Ramos (cell line): Measurements from ENCODE around the gene ARID1B.

Source experiments
- in situ Hi-C: fragments of 300-500 bp; cut with MboI; formaldehyde crosslinking; loops from one replicate; pipeline ENCODE4 v1.14.3; 2022; ENCODE audit warnings: low sequenced_read_pairs; ENCODE audit not compliant: unreplicated experiment

ARID1B gene

GRCh38 chr6:156776840-156777576, at the start of gene ARID1B:
Gene ARID1B (plus strand): TSS chr6:156777378. CDS start chr6:156777681, 303 bp downstream.
- in situ Hi-C loops = no loop called here

- in situ Hi-C loops = no loop called here
Observed at GRCh38 chr6:156727715-156728385, 49.3 kb upstream of the ARID1B start.

DNA sequence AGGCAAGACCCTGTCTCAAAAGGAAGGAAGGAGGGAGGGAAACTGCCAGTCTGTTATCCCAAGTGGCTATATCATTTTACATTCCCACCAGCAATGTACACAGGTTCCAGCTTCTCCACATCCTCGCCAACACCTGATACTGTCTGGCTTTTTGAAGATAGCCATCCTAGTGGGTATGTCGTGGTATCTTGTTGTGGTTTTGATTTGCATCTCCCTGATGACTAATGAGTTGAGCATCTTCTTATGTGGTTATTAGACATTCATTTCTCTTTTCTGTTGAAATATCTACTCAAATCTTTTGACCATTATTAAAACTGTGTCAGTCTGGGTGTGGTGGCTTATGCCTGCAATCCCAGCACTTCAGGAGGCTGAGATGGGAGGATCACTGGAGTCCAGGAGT, 47.9 kb upstream of the ARID1B start:
- in situ Hi-C loops = no loop called here

DNA sequence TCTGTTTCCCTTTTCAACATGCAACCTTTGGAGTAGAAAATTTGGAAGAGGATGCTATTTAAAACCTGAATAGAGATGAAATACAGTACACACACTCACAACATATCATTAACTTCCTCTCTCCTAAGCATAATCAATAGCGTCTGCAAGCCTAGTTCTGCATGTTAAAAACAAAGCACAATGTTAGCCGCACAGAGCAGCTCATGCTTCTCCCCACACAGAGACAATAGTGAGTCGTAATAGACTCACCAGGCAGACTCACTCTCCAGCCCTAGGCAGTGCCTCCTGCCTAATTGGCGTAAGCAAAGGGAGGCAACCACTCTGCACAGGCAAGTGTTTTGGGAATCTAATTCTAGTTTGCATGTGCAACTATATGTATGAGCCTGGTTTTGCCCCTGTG, 45.8 kb upstream of the ARID1B start:
- in situ Hi-C loops = no loop called here

DNA sequence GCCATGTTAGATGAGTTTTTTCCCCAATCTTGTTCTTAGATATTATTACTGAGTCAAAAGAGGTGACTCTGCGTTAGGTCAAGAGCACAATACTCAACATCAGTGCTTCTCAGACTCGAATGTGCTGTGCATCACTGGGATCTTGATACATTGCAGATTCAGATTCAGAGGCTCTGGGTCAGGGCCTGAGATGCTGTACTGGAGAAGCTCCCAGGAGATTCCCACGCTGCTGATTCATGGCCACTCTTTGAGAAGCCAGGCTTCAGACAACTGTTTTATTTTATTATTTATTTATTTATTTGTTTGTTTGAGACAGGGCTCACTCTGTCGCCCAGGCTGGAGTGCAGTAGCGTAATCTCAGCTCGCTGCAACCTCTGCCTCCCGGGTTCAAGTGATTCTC, 41.4 kb upstream of the ARID1B start:
- in situ Hi-C loops = no loop called here

DNA sequence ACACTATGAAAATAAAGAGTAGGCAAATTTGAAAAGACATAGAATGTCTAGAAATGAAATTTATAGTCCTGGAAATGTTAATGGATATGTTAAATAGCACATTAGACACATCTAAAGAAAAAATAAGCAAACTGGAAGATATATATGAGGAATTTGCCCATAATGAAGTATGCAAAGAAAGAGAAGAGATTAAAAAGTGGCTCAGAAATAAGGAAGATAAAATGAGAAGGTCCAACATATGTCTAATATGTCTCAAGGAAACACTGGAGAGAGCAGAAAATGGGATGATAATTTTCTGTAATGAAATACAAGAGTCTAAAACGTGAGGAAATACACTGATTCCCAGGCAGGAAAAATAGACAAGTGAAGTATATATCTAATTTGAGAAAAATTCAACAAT, 36.6 kb upstream of the ARID1B start:
- in situ Hi-C loops = no loop called here

GRCh38 chr6:156741287-156742073, 35.7 kb upstream of the ARID1B start:
- in situ Hi-C loops = no loop called here

DNA sequence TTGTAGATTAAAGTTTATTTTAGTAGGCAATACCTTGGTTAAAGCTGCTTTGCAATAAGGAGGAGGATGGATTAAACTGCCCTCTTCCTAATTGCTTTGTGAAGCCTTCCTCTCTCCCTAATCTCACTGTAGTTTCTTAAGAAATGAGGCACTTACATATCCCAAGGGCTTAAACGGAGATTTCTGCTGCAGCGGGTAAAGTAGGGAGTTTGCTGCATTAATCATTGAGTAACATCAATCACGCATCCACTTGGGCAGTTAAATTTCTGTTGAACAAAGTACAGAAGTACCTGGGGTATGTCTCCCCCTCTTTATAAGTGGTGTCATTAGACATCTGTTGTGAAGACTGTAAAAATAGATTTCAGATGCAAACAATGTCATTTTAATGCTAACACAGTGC, 29.5 kb upstream of the ARID1B start:
- in situ Hi-C loops = no loop called here

- in situ Hi-C loops = no loop called here
Observed at GRCh38 chr6:156748504-156748903, 28.7 kb upstream of the ARID1B start.

GRCh38 chr6:156752666-156753301, 24.4 kb upstream of the ARID1B start:
- in situ Hi-C loops = no loop called here

DNA sequence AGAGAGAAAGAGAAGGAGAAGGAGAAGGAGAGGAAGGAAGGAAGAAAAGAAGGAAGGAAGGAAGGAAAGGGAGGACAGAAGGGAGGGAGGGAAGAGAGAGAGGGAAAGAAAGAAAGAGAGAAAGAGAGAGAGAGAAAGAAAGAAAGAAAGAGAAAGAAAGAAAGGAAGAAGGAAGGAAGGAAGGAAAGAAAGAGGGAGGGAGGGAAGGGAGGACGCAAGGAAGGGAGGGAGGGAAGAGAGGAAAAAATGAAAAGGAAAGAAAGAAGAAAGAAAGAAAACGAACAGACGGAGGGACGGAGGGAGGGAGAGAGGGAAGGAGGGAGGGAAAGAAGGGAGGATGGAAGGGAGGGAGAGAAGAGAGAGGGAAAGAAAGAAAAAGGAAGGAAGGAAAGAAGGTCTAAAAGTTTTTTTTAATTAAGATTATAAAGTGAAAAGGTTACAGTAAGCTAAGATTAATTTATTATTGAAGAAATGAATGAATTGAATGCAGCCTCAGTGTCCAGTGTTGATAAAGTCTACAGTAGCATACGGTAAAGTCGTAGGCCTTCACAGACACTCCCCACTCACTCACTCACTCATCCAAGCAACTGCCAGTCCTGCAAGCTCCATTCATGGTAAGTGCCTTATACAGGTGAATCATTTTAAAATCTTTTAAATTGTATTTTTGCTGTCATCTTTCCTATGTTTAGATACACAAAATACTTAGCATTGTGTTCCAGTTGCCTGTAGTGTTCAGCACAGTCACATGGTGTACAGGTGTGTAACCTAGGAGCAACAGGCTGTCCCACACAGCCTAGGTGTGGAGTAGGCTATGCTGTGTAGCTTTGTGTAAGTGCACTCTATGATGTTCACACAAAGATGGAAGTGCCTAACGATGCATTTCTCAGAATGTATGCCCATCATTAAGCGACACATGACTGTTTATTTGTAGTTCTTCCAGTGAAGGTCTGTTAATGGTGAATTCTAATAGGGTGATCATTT, 20.3 kb upstream of the ARID1B start:
- in situ Hi-C loops = no loop called here

- in situ Hi-C loops = no loop called here
Observed at GRCh38 chr6:156757849-156758248, 19.3 kb upstream of the ARID1B start.

GRCh38 chr6:156760377-156760776, 16.8 kb upstream of the ARID1B start:
- in situ Hi-C loops = no loop called here

- in situ Hi-C loops = no loop called here
Observed at GRCh38 chr6:156762547-156762946, 14.6 kb upstream of the ARID1B start.

GRCh38 chr6:156765117-156765516, 12.1 kb upstream of the ARID1B start:
- in situ Hi-C loops = no loop called here

GRCh38 chr6:156767603-156768467, 9.3 kb upstream of the ARID1B start:
- in situ Hi-C loops = no loop called here

- in situ Hi-C loops = no loop called here
Observed at GRCh38 chr6:156771047-156771446, 6.1 kb upstream of the ARID1B start.

DNA sequence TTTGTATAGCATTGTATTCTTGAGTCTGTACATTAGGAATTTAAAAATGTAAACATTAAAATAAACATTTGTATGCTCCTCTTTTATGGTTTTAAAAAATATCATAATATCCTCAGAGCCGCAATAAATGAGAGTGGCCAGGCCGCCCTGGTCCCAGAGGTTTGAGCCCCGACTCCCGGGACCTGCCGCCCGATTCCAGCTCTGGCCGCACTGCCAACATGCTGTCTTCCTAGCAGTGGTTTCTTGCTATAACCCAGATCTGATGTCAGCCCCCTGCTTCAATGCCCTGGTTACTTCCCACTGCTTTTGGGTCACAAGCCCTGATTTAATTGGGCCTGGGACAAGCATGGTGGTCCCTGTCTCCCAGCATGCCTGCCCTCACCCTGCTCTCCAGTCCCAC, 5.4 kb upstream of the ARID1B start:
- in situ Hi-C loops = no loop called here

DNA sequence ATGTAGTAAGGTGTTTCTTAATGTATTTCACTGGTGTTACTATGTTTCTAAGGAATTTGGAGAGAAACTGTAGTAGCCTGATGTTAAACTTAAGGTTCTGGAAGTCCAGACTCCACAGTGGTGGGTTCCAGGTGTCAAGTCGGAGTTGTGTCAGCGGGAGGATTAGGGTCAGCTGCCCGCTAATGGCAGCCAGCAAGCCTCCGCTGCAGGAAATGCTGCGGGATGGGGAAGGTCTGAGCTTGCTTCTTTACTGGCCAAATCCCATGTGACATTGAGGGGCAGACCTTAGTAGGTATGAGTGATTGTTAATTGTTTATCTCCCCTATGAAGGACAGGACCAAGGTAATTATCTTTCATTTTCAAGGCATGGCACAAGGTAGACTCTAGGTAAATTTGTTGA, 3.7 kb upstream of the ARID1B start:
- in situ Hi-C loops = no loop called here
